Neuronal stem cell (in vitro differentiated cells): ENCODE results near the gene DHCR7.
A peak's percentile ranks its signal among the peaks of the same experiment; 100 is the strongest.

Source experiments
- DNase-seq: peaks from one replicate; pipeline ENCODE4 v3.0.0-alpha.2; 2013; ENCODE audit warnings: low spot score
- H2AFZ ChIP-seq: one replicate; pipeline ENCODE4 v1.6.1; 2013; ENCODE audit warnings: mild to moderate bottlenecking, low read length, inconsistent platforms
- H2AK5ac ChIP-seq: 2 replicates; pipeline ENCODE4 v1.6.1; 2013; ENCODE audit warnings: low read depth, mild to moderate bottlenecking, inconsistent platforms, low read length, moderate library complexity, mixed read lengths
- H2BK120ac ChIP-seq: 2 replicates; pipeline ENCODE4 v1.6.1; 2013; ENCODE audit warnings: low read depth, mild to moderate bottlenecking, inconsistent platforms, low read length, moderate library complexity, mixed read lengths
- H2BK12ac ChIP-seq: one replicate; pipeline ENCODE4 v1.6.1; 2013; ENCODE audit warnings: low read length, inconsistent platforms
- H2BK15ac ChIP-seq: 2 replicates; pipeline ENCODE4 v1.6.1; 2013; ENCODE audit warnings: mild to moderate bottlenecking, low read length, inconsistent platforms, mixed read lengths
- H2BK5ac ChIP-seq: one replicate; pipeline ENCODE4 v1.6.1; 2013; ENCODE audit warnings: inconsistent platforms, mild to moderate bottlenecking, low read length, moderate library complexity
- H3K14ac ChIP-seq: one replicate; pipeline ENCODE4 v1.6.1; 2013; ENCODE audit warnings: low read length, inconsistent platforms
- H3K18ac ChIP-seq: 2 replicates; pipeline ENCODE4 v1.6.1; 2013; ENCODE audit warnings: low read length, inconsistent platforms
- H3K23ac ChIP-seq: 2 replicates; pipeline ENCODE4 v1.6.1; 2013; ENCODE audit warnings: low read depth, mild to moderate bottlenecking, mixed read lengths, low read length, inconsistent platforms; ENCODE audit not compliant: poor library complexity
- H3K27ac ChIP-seq: replicated peaks from 3 replicates; pipeline ENCODE4 v1.5.1; 2013; ENCODE audit warnings: low read length, inconsistent platforms
- H3K27me3 ChIP-seq, 3 experiments: 2 replicates each; pipeline ENCODE4 v1.6.1; 2013; ENCODE audit warnings: low read length in 3 of 3, mild to moderate bottlenecking in 2 of 3, inconsistent platforms in 1 of 3, low read depth in 1 of 3, mixed read lengths in 1 of 3, moderate library complexity in 1 of 3; ENCODE audit not compliant: control insufficient read depth in 3 of 3, insufficient read depth in 3 of 3
- H3K36me3 ChIP-seq, 2 donors: replicated peaks in 1 of 2; 2 replicates each; pipeline ENCODE4 v1.6.1; 2013; ENCODE audit warnings: low read length in 2 of 2; ENCODE audit not compliant: control insufficient read depth in 2 of 2, insufficient read depth in 2 of 2
- H3K4ac ChIP-seq: 2 replicates; pipeline ENCODE4 v1.6.1; 2013; ENCODE audit warnings: inconsistent platforms, mild to moderate bottlenecking, low read length, moderate library complexity
- H3K4me1 ChIP-seq, 2 donors: 1 replicate in 1 of 2; 2 replicates in 1 of 2; pipeline ENCODE4 v1.6.1; 2013; ENCODE audit warnings: low read length in 2 of 2, low read depth in 1 of 2; ENCODE audit not compliant: control insufficient read depth in 2 of 2, insufficient read depth in 1 of 2
- H3K4me2 ChIP-seq: one replicate; pipeline ENCODE4 v1.6.1; 2013; ENCODE audit warnings: mild to moderate bottlenecking, low read length, inconsistent platforms; ENCODE audit not compliant: insufficient read depth, poor library complexity, severe bottlenecking
- H3K4me3 ChIP-seq, 2 donors: 2 replicates each; pipeline ENCODE4 v1.5.1; 2013; ENCODE audit warnings: low read length in 2 of 2, mild to moderate bottlenecking in 2 of 2, inconsistent platforms in 1 of 2, moderate library complexity in 1 of 2
- H3K79me1 ChIP-seq: one replicate; pipeline ENCODE4 v1.6.1; 2013; ENCODE audit warnings: low read depth, mild to moderate bottlenecking, inconsistent platforms, low read length, moderate library complexity
- H3K9ac ChIP-seq: one replicate; pipeline ENCODE4 v1.6.1; 2013; ENCODE audit warnings: mild to moderate bottlenecking, low read depth, low read length, inconsistent platforms; ENCODE audit not compliant: poor library complexity
- H3K9me3 ChIP-seq, 2 donors: replicated peaks in 1 of 2; 2 replicates each; pipeline versions ENCODE3 to v1.6.1; 2013; ENCODE audit warnings: low read length in 2 of 2, mild to moderate bottlenecking in 2 of 2, inconsistent platforms in 1 of 2, low read depth in 1 of 2, mixed read lengths in 1 of 2, moderate library complexity in 1 of 2; ENCODE audit not compliant: control insufficient read depth in 2 of 2, insufficient read depth in 1 of 2
- H4K8ac ChIP-seq: one replicate; pipeline ENCODE4 v1.6.1; 2013; ENCODE audit warnings: low read depth, mild to moderate bottlenecking, inconsistent platforms, low read length, moderate library complexity
- H4K91ac ChIP-seq: one replicate; pipeline ENCODE4 v1.6.1; 2013; ENCODE audit warnings: low read length, low read depth, mild to moderate bottlenecking, inconsistent platforms; ENCODE audit not compliant: poor library complexity
- WGBS, 2 donors: extraction: QIAGEN DNeasy Blood & Tissue Kit; methylation state at CpG; one replicate each; pipeline ENCODE4 v1.1.7; 2013; ENCODE audit warnings: missing lambda C conversion rate in 2 of 2, mixed read lengths in 1 of 2; ENCODE audit not compliant: insufficient read length in 2 of 2, insufficient replicate concordance in 1 of 2; ENCODE audit errors: extremely low coverage in 2 of 2; 5-methylcytosine and 5-hydroxymethylcytosine counted together

Gene DHCR7

GRCh38 chr11:71473793-71474080, 25.5 kb upstream of the DHCR7 start:
- H3K79me1 ChIP-seq: no peaks in the 10 kb centered on the region
- H3K27me3 ChIP-seq: no peaks in the 10 kb centered on the region
- DNase-seq: no peak
- no peak overlapping the region for H3K4ac ChIP-seq
- H2BK5ac ChIP-seq: peak overlapping the region; percentile 61
- H4K8ac ChIP-seq: no peak overlapping the region
- no peak overlapping the region for H2AK5ac ChIP-seq
- peaks cover 12 to 65% of the 10 kb centered on the region in 2 donors for H3K36me3 ChIP-seq
- no peak overlapping the region for H3K4me3 ChIP-seq
- H4K91ac ChIP-seq: no peak overlapping the region
- H3K9me3 ChIP-seq: peaks cover 2% of the 10 kb centered on the region in 2 donors
- no peak overlapping the region for H2AFZ ChIP-seq
- H2BK15ac ChIP-seq: no peak overlapping the region
- no peak overlapping the region for H3K27ac ChIP-seq
- peak overlapping the region; percentile 94 for H3K23ac ChIP-seq
- peak overlapping the region; percentile 91 for H3K14ac ChIP-seq
- H3K18ac ChIP-seq: no peak overlapping the region
- no peak overlapping the region for H2BK120ac ChIP-seq
- H2BK12ac ChIP-seq: no peak overlapping the region
- H3K4me1 ChIP-seq: peaks cover 0 to 9% of the 10 kb centered on the region in 2 donors
- H3K4me2 ChIP-seq: no peak overlapping the region
- WGBS, 2 donors: no CpG with 5 or more reads among the region's 14 CpGs
- H3K9ac ChIP-seq: no peak overlapping the region

- no peak overlapping the region for H4K8ac ChIP-seq
- no peak overlapping the region for H3K14ac ChIP-seq
- peaks cover 0 to 9% of the 10 kb centered on the region in 2 donors for H3K4me1 ChIP-seq
- no peak overlapping the region for H3K27ac ChIP-seq
- peak overlapping the region in 1 of 2 donors; percentile 38 for H3K4me3 ChIP-seq
- no peak for DNase-seq
- no peak overlapping the region for H2BK120ac ChIP-seq
- peaks cover 2% of the 10 kb centered on the region in 2 donors for H3K9me3 ChIP-seq
- no peak overlapping the region for H3K9ac ChIP-seq
- H2BK12ac ChIP-seq: no peak overlapping the region
- no peak overlapping the region for H3K4me2 ChIP-seq
- no peaks in the 10 kb centered on the region for H3K79me1 ChIP-seq
- peak overlapping the region; percentile 94 for H3K23ac ChIP-seq
- no peak overlapping the region for H3K4ac ChIP-seq
- H3K36me3 ChIP-seq: peaks cover 10 to 60% of the 10 kb centered on the region in 2 donors
- no peak overlapping the region for H2AK5ac ChIP-seq
- no peak overlapping the region for H2AFZ ChIP-seq
- H2BK5ac ChIP-seq: peak overlapping the region; percentile 61
- H3K27me3 ChIP-seq: no peaks in the 10 kb centered on the region
- H3K18ac ChIP-seq: peak overlapping the region; percentile 27
- no peak overlapping the region for H4K91ac ChIP-seq
- no CpG with 5 or more reads among the region's 33 CpGs for WGBS, 2 donors
- no peak overlapping the region for H2BK15ac ChIP-seq
Observed at GRCh38 chr11:71472941-71473792, 25.0 kb upstream of the DHCR7 start.

DNA sequence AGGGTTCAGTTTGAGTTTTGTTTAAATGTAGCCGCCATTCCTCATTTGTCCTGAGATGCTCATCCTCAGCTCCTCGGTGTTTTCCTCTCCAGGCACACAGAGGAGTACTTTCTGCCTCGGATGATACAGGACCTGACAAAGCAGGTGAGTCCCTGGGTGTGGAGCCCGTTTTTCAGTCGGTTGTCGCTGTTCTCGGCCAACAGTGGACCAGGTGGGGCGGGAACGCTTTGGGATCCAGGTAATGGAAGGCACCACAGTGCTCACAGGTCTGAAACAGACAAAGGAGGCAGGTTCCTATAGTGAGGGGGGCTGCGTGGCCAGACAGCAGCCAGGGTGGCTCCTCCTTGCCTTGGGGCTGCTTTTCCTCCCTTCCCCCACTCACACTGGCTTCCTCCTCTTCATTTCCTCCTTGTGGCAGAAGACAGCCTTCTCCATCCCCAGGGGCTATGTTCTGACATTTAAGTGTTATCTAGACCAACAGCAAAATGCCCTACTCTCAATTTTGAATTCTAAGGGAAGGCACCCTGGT, 24.2 kb upstream of the DHCR7 start:
- H4K91ac ChIP-seq: no peak overlapping the region
- H3K9me3 ChIP-seq: peaks cover 2% of the 10 kb centered on the region in 2 donors
- H2BK5ac ChIP-seq: no peak overlapping the region
- H3K27me3 ChIP-seq: no peaks in the 10 kb centered on the region
- no peak overlapping the region for H3K4me2 ChIP-seq
- H3K79me1 ChIP-seq: no peaks in the 10 kb centered on the region
- H3K27ac ChIP-seq: no peak overlapping the region
- H3K14ac ChIP-seq: no peak overlapping the region
- DNase-seq: no peak
- peaks cover 0 to 4% of the 10 kb centered on the region in 2 donors for H3K4me1 ChIP-seq
- H3K18ac ChIP-seq: peak overlapping the region; percentile 36
- no peak overlapping the region for H3K4me3 ChIP-seq
- no peak overlapping the region for H3K4ac ChIP-seq
- no peak overlapping the region for H2BK120ac ChIP-seq
- no CpG with 5 or more reads among the region's 10 CpGs for WGBS, 2 donors
- no peak overlapping the region for H2BK12ac ChIP-seq
- no peak overlapping the region for H4K8ac ChIP-seq
- H3K23ac ChIP-seq: no peak overlapping the region
- H2BK15ac ChIP-seq: no peak overlapping the region
- H3K9ac ChIP-seq: no peak overlapping the region
- H2AFZ ChIP-seq: no peak overlapping the region
- no peak overlapping the region for H2AK5ac ChIP-seq
- H3K36me3 ChIP-seq: peaks cover 10 to 57% of the 10 kb centered on the region in 2 donors

- Histone ChIP-seq H2BK15ac (no peak overlapping the region), H3K27me3 (no peaks in the 10 kb centered on the region), H3K27ac (no peak overlapping the region), H4K8ac (no peak overlapping the region), H3K18ac (no peak overlapping the region), H2BK5ac (no peak overlapping the region), H2AK5ac (no peak overlapping the region), H3K9me3 (peaks cover 2% of the 10 kb centered on the region in 2 donors), H3K4ac (no peak overlapping the region), H3K4me2 (no peak overlapping the region), H3K9ac (no peak overlapping the region), H3K79me1 (no peaks in the 10 kb centered on the region), H2BK12ac (no peak overlapping the region), H3K4me1 (no peaks in the 10 kb centered on the region), H2BK120ac (no peak overlapping the region), H4K91ac (no peak overlapping the region), H3K23ac (no peak overlapping the region), H3K14ac (no peak overlapping the region), H2AFZ (no peak overlapping the region), H3K36me3 (peaks cover 9 to 56% of the 10 kb centered on the region in 2 donors), H3K4me3 (no peak overlapping the region)
- no CpG with 5 or more reads among the region's 6 CpGs for WGBS, 2 donors
- no peak for DNase-seq
Observed at GRCh38 chr11:71470946-71471345, 22.8 kb upstream of the DHCR7 start.
